ENCODE data around the gene EGFR.
"Not testable (repeated sequence)": the region's sequence is repeated elsewhere in the genome, so short reads cannot be mapped to it uniquely, and the experiment has no call there.

EGFR gene

DNA sequence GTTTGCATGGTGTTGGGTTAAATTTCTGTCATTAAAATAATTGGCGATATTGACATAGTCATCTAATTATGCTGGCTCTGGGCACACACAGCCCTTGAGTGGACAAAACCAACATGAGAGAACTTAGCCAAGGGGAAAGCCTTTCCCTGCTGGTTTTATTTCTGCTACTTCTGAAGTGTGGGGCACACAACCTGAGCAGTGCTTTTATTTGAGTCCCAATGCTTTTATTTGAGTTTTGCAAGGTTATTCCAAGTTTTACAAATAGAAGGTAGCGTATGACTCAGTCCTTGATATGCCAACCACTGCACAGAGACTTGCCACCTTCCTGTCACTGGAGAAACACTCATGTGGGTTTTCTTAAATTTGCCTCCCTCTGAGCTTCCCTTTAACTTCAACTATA is 145.7 kb downstream of the EGFR start:
- DNase-seq (ENCODE audit: low read depth in 2 of 2, low spot score in 1 of 2) = no peak

DNA sequence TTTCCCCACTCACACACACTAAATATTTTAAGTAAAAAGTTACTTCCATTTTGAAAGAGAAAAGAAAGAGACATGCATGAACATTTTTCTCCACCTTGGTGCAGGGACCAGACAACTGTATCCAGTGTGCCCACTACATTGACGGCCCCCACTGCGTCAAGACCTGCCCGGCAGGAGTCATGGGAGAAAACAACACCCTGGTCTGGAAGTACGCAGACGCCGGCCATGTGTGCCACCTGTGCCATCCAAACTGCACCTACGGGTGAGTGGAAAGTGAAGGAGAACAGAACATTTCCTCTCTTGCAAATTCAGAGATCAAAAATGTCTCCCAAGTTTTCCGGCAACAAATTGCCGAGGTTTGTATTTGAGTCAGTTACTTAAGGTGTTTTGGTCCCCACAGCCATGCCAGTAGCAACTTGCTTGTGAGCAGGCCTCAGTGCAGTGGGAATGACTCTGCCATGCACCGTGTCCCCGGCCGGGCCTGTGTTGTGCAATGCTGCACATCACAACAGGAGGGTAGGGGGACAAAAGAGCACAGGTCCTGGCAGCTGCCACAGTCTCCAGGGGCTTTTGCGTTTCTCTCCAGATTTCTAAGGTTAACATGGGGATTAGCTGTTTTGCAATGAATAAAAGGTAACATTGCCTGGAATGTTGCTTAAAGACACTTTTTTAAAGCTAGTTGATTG is 146.5 kb downstream of the EGFR start:
- no peak for DNase-seq (ENCODE audit: low read depth in 2 of 2, low spot score in 1 of 2)

DNA sequence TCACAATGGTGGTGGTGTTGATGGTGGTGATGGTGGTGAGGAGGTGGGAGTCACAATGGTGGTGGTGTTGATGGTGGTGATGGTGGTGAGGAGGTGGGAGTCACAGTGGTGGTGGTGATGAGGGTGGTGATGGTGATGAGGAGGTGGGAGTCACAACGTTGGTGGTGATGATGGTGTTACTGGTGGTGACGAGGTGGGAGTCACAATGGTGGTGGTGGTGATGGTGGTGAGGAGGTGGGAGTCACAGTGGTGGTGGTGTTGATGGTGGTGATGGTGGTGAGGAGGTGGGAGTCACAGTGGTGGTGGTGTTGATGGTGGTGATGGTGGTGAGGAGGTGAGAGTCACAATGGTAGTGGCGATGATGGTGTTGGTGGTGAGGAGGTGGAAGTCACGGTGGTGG is 148.5 kb downstream of the EGFR start:
- DNase-seq (ENCODE audit: low read depth in 2 of 2, low spot score in 1 of 2) = not testable (repeated sequence)

- DNase-seq (ENCODE audit: low read depth in 2 of 2, low spot score in 1 of 2) = no peak
Measured at GRCh38 chr7:55170335-55171069, 151.7 kb downstream of the EGFR start.

DNA sequence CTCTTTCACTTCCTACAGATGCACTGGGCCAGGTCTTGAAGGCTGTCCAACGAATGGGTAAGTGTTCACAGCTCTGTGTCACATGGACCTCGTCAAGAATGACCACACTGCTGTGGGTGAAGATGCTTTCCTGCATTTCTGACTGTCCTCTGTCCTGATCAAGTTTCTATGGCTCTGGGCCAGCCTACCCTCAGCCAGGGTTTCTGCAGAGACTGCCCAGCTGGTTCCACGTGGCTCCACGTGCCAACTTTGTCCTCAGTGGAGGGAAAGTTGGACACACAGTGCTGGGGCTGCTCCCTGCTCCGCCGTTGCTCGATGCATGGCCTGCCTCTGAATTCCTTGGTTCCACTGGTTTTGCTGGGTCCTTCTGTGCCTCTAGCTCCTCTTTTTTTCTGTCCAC is 152.3 kb downstream of the EGFR start:
- DNase-seq (ENCODE audit: low read depth in 2 of 2, low spot score in 1 of 2) = no peak

DNA sequence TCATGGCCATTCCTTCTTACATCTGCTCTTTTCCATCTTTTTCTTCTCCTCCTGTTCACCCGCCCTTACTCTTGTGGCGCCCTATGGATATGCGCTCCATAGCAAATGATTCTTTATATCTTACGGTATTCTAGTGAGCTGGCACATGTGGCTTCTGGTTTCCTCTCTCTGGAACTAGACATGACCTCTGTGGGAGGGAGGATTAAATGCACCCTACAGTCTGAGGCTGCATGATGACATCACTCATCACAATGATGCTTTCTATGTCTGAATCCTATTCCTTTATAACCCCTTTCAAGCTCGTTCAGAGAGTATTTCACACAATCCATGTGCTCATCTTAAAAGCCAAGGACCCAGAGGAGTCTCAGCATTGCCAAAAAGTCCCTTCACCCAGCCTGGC is 153.3 kb downstream of the EGFR start:
- DNase-seq (ENCODE audit: low read depth in 2 of 2, low spot score in 1 of 2) = no peak

DNA sequence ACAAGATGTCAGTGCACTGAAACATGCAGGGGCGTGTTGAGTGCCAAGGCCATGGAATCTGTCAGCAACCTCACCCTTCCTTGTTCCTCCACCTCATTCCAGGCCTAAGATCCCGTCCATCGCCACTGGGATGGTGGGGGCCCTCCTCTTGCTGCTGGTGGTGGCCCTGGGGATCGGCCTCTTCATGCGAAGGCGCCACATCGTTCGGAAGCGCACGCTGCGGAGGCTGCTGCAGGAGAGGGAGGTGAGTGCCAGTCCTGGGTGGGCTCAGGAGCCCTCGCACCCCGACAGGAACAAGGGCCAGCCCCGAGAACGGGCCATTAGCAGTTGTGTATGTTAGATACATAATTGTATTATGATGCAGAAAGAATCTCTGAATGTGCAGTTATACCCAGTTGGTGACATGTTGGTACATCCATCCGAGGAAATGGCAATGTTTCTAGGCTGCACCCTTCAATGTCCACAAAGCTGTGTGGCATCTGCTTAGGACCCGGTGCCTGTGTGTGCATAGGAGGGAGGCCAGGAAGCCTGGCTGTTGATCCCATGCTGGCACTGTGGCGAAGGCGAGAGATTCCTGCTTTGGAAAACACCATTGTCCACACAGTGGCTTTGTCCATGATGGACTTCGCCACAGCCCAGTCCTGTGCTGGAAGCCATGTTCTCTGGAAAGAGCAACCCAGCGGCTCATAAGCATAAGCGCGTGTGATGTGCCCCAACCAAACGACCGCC is 154.2 kb downstream of the EGFR start:
- no peak for DNase-seq (ENCODE audit: low read depth in 2 of 2, low spot score in 1 of 2)

DNA sequence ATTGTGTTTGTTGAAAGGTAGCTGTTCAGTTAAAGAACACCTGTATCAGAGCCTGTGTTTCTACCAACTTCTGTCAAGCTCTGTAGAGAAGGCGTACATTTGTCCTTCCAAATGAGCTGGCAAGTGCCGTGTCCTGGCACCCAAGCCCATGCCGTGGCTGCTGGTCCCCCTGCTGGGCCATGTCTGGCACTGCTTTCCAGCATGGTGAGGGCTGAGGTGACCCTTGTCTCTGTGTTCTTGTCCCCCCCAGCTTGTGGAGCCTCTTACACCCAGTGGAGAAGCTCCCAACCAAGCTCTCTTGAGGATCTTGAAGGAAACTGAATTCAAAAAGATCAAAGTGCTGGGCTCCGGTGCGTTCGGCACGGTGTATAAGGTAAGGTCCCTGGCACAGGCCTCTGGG is 154.9 kb downstream of the EGFR start:
- DNase-seq (ENCODE audit: low read depth in 2 of 2, low spot score in 1 of 2) = no peak

GRCh38 chr7:55174456-55174855 is 155.6 kb downstream of the EGFR start:
- no peak for DNase-seq (ENCODE audit: low read depth in 2 of 2, low spot score in 1 of 2)

GRCh38 chr7:55174856-55175255 is 156.0 kb downstream of the EGFR start:
- no peak for DNase-seq (ENCODE audit: low read depth in 2 of 2, low spot score in 1 of 2)

DNA sequence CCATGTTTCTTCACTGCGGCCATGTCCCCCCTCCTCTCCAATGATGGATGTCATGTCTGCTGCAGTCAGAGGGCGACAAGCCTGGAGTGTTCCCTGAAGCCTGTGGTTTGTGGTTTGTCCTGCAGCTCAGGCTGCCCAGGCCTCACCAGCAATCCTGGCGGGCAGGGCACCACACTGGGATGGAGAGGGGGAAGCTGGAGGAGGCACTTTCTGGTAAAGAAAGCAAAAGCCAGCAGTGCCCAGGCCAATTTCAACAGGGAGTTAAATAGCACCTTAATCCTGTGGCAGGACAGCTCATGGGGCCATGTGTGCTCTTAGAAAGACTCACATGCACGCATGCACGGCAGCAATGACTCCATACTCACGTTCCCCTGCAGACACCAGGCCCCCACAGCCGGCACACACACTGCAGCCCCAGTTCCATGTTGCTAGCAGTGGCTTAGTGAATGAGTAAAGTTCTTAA is 158.3 kb downstream of the EGFR start:
- no peak for DNase-seq (ENCODE audit: low read depth in 2 of 2, low spot score in 1 of 2)

DNA sequence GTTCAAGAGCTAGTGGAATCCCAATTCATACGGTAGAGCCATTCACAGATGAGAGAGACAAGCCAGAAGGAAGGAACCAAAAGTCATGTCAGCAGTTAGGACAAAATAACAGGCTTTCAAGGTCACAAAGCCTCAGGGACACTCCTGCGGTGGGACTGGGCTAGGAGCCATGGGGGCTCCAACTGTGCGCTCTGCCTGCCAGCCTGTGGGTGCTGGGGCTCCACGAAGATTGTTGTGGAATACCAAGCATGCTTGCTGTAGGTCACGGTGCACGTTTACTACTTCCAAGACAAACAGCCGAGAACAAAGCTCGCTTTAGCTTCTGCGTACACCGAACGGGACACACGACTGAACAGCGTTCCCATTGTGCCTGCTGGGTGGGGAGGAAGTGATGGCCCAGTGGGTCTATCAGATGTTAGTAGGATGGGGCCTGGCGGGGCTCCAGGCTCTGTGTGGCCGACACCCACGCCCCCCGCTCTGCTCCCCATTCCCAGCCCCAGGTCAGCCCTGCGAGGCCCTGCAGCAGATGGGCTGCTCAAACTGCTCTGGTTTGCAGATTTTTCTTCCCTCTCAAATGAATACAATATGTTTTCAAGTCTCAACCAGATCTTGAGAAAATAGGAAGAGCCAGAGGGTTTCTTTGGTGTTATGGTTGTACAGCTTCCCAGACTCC is 158.9 kb downstream of the EGFR start:
- no peak for DNase-seq (ENCODE audit: low read depth in 2 of 2, low spot score in 1 of 2)

GRCh38 chr7:55178292-55178862 is 159.6 kb downstream of the EGFR start:
- no peak for DNase-seq (ENCODE audit: low read depth in 2 of 2, low spot score in 1 of 2)

DNA sequence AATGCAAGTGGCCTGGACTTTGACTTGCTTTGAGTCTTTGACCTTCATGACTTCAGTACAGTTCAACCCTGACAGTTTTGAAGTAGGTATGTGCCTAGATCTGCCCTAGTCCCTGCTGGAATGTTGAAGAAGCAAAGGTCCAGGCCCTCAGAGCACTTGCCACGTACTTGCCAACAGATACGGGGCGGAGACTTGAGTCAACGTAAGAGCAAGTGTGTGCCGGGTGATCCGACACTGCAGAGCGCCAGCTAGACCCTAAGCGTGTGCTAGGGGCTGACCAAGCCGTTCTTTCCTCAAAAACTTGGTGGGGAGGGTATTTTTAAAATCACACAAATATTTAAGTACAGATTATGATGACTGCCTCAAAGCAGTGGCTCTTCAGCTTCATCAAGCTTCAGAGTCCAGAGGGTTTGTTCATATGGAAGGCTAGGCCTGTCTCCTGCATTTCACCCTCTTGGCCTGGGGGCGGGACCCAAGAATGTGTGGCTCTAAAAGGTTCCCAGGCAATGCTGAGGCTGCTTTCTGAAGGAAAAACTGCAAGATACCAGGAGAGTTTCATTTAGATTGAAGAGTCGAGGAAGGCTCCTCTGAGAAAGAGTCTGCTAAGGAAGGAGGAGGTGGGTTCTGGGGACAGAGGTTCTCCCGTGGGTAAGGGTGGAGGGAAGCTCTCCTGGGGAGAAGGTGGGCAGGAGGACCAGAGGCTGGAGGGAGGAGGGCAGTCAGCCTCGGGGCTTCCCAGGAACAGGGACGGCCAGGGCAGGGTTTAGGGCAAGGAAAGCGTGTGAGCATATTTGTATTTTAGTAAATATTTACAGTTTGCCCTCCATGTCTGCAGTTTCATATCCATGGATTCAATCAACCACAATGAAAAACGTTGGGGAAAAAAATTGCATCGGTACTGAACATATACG is 160.3 kb downstream of the EGFR start:
- no peak for DNase-seq (ENCODE audit: low read depth in 2 of 2, low spot score in 1 of 2)

GRCh38 chr7:55179931-55180682 is 161.3 kb downstream of the EGFR start:
- DNase-seq (ENCODE audit: low read depth in 2 of 2, low spot score in 1 of 2) = no peak

DNA sequence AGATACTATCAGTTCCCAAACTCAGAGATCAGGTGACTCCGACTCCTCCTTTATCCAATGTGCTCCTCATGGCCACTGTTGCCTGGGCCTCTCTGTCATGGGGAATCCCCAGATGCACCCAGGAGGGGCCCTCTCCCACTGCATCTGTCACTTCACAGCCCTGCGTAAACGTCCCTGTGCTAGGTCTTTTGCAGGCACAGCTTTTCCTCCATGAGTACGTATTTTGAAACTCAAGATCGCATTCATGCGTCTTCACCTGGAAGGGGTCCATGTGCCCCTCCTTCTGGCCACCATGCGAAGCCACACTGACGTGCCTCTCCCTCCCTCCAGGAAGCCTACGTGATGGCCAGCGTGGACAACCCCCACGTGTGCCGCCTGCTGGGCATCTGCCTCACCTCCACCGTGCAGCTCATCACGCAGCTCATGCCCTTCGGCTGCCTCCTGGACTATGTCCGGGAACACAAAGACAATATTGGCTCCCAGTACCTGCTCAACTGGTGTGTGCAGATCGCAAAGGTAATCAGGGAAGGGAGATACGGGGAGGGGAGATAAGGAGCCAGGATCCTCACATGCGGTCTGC is 162.2 kb downstream of the EGFR start:
- DNase-seq (ENCODE audit: low read depth in 2 of 2, low spot score in 1 of 2) = no peak

DNA sequence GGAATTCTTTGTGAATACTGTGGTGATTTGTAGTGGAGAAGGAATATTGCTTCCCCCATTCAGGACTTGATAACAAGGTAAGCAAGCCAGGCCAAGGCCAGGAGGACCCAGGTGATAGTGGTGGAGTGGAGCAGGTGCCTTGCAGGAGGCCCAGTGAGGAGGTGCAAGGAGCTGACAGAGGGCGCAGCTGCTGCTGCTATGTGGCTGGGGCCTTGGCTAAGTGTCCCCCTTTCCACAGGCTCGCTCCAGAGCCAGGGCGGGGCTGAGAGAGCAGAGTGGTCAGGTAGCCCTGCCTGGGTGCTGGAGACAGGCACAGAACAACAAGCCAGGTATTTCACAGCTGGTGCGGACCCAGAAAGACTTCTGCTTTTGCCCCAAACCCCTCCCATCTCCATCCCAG is 162.9 kb downstream of the EGFR start:
- DNase-seq (ENCODE audit: low read depth in 2 of 2, low spot score in 1 of 2) = no peak

- DNase-seq (ENCODE audit: low read depth in 2 of 2, low spot score in 1 of 2) = no peak
Measured at GRCh38 chr7:55183897-55184296, 165.1 kb downstream of the EGFR start.

- no peak for DNase-seq (ENCODE audit: low read depth in 2 of 2, low spot score in 1 of 2)
Measured at GRCh38 chr7:55185321-55185802, 166.5 kb downstream of the EGFR start.

Measured in stimulated activated CD8-positive, alpha-beta memory T cell treated with anti-CD3 and anti-CD28 coated beads, Interleukin-4, amount 100 ng/mL, for 1 hour (primary cell).